Measurements from ENCODE around the gene INVS.

The INVS gene

DNA sequence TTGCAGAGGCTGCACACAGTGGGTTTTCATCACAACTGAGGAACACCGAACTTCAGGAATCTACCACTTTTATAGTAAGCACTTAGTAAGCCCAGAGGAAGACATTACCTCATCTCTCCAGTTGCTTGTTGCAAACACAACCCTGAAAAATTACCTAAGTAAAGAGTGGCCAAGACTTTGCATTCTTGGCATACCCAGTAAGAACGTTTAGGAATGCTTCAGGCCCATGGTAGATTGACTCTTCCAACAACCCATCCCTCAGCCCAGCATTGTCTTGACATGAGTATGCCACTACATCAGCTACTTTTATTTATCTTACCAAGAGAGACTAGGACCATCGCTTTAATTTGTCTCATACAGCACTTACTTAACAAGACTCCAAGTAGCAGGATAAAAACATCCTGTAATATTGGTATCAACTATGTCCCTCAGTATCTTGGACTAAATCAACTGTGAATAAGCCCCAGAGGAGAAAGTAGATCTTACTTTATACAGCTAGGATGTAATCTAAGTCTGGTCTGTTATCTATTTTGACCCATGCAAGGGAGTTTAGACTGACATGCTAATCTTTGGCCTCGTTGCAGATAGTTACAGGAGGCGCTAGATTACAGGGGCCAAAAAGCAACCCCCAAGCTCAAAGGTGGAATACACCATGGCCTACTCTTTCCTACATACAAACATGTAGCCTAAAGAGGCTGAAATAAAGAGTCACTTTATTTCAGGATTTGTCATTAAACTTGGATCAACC lies 114.9 kb downstream of the INVS start:
- ChIA-PET CTCF (interaction anchor here (0.9 to 2.1 kb wide), 6 partner anchors 8 to 186 kb away, joined by 3 to 6 read pairs (median 4); no protein-coding TSS in a partner anchor), POLR2A (no interaction called here)
- TF ChIP-seq, protein P1, sequence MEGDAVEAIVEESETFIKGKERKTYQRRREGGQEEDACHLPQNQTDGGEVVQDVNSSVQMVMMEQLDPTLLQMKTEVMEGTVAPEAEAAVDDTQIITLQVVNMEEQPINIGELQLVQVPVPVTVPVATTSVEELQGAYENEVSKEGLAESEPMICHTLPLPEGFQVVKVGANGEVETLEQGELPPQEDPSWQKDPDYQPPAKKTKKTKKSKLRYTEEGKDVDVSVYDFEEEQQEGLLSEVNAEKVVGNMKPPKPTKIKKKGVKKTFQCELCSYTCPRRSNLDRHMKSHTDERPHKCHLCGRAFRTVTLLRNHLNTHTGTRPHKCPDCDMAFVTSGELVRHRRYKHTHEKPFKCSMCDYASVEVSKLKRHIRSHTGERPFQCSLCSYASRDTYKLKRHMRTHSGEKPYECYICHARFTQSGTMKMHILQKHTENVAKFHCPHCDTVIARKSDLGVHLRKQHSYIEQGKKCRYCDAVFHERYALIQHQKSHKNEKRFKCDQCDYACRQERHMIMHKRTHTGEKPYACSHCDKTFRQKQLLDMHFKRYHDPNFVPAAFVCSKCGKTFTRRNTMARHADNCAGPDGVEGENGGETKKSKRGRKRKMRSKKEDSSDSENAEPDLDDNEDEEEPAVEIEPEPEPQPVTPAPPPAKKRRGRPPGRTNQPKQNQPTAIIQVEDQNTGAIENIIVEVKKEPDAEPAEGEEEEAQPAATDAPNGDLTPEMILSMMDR (IDR thresholded peaks at IDR 0.05; ENCODE audit: control extremely low read depth, extremely low read depth, low read depth, missing control alignments): no peak
- no peak for DNase-seq (ENCODE audit: extremely low spot score)

DNA sequence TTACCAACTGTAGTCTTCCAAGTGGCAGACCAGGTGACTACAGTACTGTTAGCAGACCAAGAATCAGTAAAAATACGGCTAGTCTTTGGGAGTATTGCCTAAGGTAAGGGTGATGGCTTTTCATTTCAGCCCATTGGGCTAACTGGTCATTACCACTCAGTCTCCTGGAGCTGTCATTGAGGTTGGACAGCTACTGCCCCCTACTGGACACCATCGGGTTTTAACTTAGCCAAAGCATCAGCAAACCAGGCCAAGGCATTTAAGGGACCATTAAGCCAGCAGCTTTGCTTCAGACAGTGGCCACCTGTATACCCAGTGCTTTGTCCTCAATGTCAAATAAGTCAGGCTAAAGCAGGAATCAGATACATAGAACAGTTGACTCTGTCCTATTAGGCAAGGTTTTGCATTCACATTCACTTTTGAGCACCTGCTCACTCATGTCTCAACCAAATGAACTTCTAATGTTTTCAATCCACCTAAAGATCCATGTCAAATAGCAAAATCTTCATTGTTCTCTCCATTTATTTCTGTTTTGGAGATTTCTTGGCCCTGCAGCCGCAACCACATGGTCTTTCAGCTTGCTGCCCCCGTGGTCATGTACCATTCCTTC lies 117.2 kb downstream of the INVS start:
- TF ChIP-seq, protein P1 (IDR thresholded peaks at IDR 0.05; ENCODE audit: control extremely low read depth, extremely low read depth, low read depth, missing control alignments): peak; percentile 82
- ChIA-PET POLR2A (no interaction called here), CTCF (interaction anchor here (0.6 to 3.8 kb wide), 24 partner anchors 8 to 269 kb away, joined by 3 to 14 read pairs (median 4); no protein-coding TSS in a partner anchor)
- peak; percentile 55 for DNase-seq (ENCODE audit: extremely low spot score)

DNA sequence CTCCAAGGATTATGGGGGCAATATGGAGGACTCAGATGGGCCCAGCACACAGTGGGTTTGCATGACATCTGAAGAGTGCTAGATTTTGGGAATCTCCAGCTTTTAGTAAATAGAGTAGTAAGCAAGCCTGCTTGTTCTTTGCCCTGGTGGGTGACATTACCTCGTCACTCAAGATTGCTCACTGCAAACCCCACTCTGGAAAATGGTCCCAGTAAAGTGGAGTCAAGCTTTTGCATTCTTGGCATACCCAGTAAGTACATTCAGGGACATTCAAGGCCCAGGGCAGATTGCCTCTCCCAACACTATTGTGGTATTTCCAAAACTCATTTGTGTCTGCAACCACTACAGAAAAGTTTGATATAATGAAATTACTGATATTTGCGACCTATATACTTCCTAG lies 118.5 kb downstream of the INVS start:
- no peak for DNase-seq (ENCODE audit: extremely low spot score)
- TF ChIP-seq, protein P1 (IDR thresholded peaks at IDR 0.05; ENCODE audit: control extremely low read depth, extremely low read depth, low read depth, missing control alignments): no peak
- ChIA-PET POLR2A (no interaction called here), CTCF (interaction anchor here (0.7 to 4.3 kb wide), 16 partner anchors 8 to 1035 kb away, joined by 3 to 23 read pairs (median 4); no protein-coding TSS in a partner anchor)

DNA sequence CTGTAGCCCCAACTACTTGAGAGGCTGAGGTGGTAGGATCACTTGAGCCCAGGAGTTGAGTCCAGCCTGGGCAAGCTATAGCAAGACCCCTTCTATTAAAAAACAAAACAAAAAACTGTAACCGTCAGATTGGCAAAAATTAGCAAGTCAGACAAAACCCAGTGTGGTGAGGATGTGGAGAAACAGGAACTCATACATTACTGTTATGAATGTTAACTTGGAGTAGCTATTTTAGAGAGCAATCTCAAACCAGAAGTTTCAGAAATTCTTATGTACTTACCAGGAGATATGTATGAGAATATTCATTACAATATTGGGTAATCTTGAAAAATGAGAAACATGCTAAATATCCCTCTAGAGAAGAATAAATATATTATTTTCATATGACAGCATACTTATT lies 120.3 kb downstream of the INVS start:
- CTCF ChIA-PET: interaction anchor here (0.8 to 4.3 kb wide), 5 partner anchors 10 to 1078 kb away, joined by 3 to 23 read pairs (median 13); no protein-coding TSS in a partner anchor
- TF ChIP-seq, protein P1 (IDR thresholded peaks at IDR 0.05; ENCODE audit: control extremely low read depth, extremely low read depth, low read depth, missing control alignments): no peak
- DNase-seq (ENCODE audit: extremely low spot score): peak; percentile 22

DNA sequence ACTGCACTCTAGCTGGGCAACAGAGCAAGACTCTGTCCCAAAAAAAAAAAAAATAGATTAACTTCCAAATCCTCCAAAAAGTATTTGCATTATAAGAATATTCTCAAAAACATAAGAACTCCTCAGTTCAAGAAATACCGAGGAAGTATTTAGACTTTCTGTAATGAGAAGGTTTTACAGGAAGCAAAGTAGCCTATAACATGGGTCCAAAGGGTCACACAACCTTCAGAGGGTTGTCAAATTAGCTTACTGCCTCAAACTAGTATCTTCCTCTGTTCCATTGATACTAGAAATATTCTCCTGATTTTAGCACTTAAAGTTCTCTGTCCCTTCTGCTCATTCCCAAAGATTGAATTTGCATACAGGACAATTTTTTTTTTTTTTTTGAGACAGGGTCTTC lies 121.9 kb downstream of the INVS start:
- CTCF ChIA-PET: interaction anchor here (0.6 to 4.3 kb wide), 3 partner anchors 191 to 287 kb away, joined by 3 to 23 read pairs (median 3); no protein-coding TSS in a partner anchor
- DNase-seq (ENCODE audit: extremely low spot score): no peak
- TF ChIP-seq, protein P1 (IDR thresholded peaks at IDR 0.05; ENCODE audit: control extremely low read depth, extremely low read depth, low read depth, missing control alignments): no peak
- POLR2A ChIA-PET: no interaction called here

More for the DNA sequence above, 120.3 kb downstream of the INVS start:
- POLR2A ChIA-PET: no interaction called here

DNA sequence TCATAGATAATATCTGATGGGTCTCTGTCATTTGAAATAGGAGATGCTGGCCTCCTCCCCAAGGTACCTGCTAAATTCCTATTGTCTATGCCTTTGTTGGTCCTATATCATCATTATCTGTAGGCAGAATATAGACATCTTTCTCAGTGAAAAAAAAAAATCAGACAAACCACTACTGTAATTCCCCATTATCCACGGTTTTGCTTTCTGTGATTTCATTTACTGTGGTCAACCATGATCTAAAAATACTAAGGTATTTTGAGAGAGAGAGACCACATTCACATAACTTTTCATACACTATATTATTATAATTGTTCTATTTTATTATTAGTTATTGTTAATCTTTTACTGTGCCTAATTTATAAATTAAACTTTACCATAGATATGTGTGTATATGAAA lies 122.5 kb downstream of the INVS start:
- TF ChIP-seq, protein P1 (IDR thresholded peaks at IDR 0.05; ENCODE audit: control extremely low read depth, extremely low read depth, low read depth, missing control alignments): no peak
- DNase-seq (ENCODE audit: extremely low spot score): no peak
- CTCF ChIA-PET: interaction anchor here (0.6 to 0.9 kb wide), 2 partner anchors 8 to 194 kb away, joined by 3 read pairs; no protein-coding TSS in a partner anchor
- POLR2A ChIA-PET: no interaction called here
